SH-SY5Y (cell line): Measurements from ENCODE around the gene COPZ2.

ENCODE experiments used
- GATA2 ChIP-seq: IDR thresholded peaks from 2 replicates; pipeline ENCODE4 v1.6.1; 2011; ENCODE audit warnings: mild to moderate bottlenecking, low read depth, low read length
- GATA3 ChIP-seq: IDR thresholded peaks from 2 replicates; pipeline ENCODE4 v1.6.1; 2011; ENCODE audit warnings: low read depth, mild to moderate bottlenecking, low read length, moderate library complexity

DNA sequence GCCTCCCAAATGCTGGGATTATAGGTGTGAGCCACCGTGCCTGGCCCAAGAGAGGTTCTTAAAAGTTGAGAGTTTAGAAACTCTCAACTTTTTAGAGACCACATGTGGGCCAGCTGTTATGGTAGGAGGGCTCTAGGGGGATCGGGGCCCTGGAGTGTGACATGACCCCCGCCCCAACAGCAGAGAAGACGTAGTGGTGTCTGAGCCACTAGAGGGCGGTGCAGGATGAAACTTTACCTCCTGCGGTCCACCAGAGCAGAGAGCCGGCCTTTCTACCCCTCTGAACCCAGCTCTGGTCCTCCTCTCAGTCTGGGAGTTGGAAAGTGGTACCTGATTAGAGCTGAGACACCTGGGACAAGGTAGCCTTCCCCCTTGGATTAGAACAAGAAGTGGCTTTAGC, 59.3 kb downstream of the COPZ2 start:
- TF ChIP-seq GATA2 = no peak
- TF ChIP-seq GATA3 = no peak
